Measurements from ENCODE around the gene GYPC. TPM values are rescaled to one million over a fixed set of nuclear protein-coding genes. Genes with fewer than 3 reads are reported as not detected.

The GYPC gene, protein sequence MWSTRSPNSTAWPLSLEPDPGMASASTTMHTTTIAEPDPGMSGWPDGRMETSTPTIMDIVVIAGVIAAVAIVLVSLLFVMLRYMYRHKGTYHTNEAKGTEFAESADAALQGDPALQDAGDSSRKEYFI
- 39.4 to 41.4 TPM (median 39.7 TPM) in 3 replicates for total RNA-seq

DNA sequence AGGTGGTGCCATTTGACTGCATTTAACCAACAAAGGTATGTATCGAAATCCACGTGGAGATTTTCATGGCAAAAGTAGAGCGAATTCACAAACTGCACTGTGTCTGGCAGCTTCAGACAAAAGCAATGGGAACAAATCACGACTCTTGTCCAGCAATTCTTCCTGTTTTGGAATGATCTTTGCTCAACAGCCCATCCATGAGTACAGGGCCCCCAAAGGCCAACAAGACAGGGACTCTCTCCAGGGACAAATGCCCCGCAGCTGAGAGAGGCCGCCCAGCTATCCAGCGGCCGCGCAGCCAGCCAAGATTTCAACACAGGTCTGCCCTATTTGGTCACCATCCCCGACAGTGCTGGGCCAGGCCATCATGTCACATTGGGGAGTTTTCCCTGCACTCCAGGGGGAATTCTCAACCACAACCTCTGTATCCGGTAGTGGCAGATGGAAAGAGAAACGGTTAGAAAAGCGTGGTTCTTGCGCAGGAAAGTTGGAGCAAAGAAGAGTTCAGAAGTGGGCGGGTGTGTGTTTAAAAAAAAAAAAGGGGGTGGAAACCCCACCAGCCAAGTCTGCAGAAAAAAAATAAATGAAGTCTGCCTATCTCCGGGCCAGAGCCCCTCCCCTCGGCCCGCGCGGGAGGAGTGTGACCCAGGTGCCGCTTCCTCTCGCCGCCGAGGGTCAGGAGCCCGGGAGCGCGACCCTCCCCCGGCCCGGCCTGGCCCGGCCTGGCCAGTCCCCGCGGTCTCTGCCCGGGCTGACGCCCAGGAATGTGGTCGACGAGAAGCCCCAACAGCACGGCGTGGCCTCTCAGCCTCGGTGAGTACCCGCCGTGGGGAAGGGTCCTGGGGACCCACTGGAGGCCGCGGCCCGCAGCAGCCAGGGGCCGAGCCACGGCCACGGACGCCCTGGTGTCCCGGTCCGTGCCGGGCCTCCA is at the start of gene GYPC:
TSS of gene GYPC (plus strand) at position 659 of the 931 bp plus-strand sequence. CDS start at position 765, 106 bp downstream.
- Mint-ChIP-seq H3K36me3 (no peaks in the 10 kb centered on the region), H3K27ac (peak within 1 kb of the TSS; percentile 96), H3K27me3 (ENCODE audit: low read depth) (no peaks in the 10 kb centered on the region), H3K9me3 (no peaks in the 10 kb centered on the region), H3K4me3 (peak within 1 kb of the TSS; percentile 91), H3K4me1 (peaks cover 48% of the 10 kb centered on the region)
- DNase-seq (ENCODE audit: low spot score in 2 of 2, unreplicated experiment in 2 of 2) = peak in 1 of 2 experiments; percentile 70
- TF ChIP-seq, protein P1, sequence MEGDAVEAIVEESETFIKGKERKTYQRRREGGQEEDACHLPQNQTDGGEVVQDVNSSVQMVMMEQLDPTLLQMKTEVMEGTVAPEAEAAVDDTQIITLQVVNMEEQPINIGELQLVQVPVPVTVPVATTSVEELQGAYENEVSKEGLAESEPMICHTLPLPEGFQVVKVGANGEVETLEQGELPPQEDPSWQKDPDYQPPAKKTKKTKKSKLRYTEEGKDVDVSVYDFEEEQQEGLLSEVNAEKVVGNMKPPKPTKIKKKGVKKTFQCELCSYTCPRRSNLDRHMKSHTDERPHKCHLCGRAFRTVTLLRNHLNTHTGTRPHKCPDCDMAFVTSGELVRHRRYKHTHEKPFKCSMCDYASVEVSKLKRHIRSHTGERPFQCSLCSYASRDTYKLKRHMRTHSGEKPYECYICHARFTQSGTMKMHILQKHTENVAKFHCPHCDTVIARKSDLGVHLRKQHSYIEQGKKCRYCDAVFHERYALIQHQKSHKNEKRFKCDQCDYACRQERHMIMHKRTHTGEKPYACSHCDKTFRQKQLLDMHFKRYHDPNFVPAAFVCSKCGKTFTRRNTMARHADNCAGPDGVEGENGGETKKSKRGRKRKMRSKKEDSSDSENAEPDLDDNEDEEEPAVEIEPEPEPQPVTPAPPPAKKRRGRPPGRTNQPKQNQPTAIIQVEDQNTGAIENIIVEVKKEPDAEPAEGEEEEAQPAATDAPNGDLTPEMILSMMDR (IDR thresholded peaks at IDR 0.05; ENCODE audit: unreplicated experiment) = no peak

DNA sequence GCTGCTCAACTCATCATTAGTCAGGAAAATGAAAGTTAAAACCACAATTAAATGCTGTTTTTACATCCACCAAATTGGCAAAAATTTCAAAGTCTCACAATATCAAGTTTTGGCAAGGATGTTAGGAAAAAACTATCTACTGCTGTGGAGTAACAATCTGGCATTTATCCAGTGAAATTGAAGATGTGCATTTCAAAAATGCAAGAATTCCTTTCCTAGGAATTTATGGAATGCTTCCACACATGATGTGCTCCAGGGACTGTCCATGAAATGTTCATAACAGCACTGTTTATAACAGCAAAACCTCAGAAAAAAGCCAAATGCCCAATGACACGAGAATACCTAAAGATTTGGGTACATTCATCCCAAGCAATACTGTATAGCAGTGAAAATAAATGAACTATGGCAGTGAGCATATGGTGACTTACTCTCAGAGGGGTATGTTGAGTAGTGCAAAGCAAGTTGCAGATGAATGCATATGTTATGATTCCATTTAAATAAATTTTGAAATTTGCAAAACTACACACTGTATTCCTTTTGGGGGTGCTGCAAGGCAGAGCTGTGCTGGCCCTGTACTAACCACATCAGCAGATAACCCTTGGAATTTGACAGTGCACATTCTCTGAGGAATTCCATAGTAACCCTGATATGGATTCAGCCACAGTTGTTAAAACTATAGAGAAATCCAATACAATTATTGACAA is 41.3 kb upstream of the GYPC start:
- H3K27ac Mint-ChIP-seq = peak overlapping the region; percentile 59
- DNase-seq (ENCODE audit: low spot score in 2 of 2, unreplicated experiment in 2 of 2) = no peak

DNA sequence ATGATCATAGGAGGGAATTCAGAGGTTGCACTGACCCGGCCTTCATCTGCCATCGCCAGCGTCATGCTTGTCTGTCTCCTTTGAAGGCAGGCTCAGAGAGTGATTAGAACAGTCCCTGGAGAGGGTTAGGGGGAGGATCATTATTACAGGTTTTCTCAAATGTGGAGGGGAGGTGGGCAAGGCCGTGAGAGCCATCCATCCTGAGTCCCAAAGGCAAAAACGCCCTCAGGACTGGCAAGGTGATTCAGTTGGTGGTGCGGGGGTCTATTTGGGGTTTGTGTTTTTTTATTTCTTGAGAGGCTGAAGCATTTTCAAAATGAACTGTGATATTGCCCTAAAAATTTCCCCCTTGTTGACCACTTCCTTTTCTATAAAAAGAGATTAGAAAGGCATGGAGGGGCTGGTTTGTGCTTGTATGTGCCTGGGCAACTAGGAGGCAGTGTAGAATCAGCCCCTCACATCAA is 39.3 kb upstream of the GYPC start:
- peaks cover 1% of the 10 kb centered on the region for H3K27me3 Mint-ChIP-seq (ENCODE audit: low read depth)
- no peaks in the 10 kb centered on the region for H3K36me3 Mint-ChIP-seq
- no peak for DNase-seq (ENCODE audit: low spot score in 2 of 2, unreplicated experiment in 2 of 2)
- H3K27ac Mint-ChIP-seq = no peak overlapping the region
- peaks cover 16% of the 10 kb centered on the region for H3K9me3 Mint-ChIP-seq
- H3K4me3 Mint-ChIP-seq = no peak overlapping the region
- TF ChIP-seq, protein P1 (IDR thresholded peaks at IDR 0.05; ENCODE audit: unreplicated experiment) = no peak
- H3K4me1 Mint-ChIP-seq = peaks cover 14% of the 10 kb centered on the region

More for the DNA sequence above, 41.3 kb upstream of the GYPC start:
- Mint-ChIP-seq H3K4me3 (no peak overlapping the region), H3K4me1 (peaks cover 14% of the 10 kb centered on the region), H3K36me3 (no peaks in the 10 kb centered on the region), H3K27me3 (ENCODE audit: low read depth) (no peaks in the 10 kb centered on the region), H3K9me3 (peaks cover 23% of the 10 kb centered on the region)
- TF ChIP-seq, protein P1 (IDR thresholded peaks at IDR 0.05; ENCODE audit: unreplicated experiment) = no peak

DNA sequence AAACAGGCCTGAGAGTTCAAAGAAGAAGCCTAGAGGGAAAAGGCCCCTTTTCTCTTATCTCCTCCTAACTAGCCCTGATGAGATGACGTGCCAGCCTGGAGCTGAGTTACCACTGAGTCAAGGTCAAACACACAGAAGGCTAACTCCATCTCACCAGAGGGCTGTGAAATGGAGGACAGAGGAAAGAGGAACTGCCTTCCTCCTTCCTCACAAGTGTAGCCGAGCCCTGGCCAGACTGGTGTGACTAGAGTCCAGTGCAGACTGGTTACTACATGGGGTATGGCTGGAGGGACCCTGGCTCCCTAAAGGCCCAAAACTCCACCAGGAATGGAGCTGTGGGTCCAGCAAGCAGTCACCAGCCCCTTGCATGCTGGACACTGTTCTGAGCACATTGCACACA is 35.7 kb upstream of the GYPC start:
- Mint-ChIP-seq H3K4me1 (peaks cover 3% of the 10 kb centered on the region), H3K27ac (no peak overlapping the region), H3K36me3 (no peaks in the 10 kb centered on the region), H3K9me3 (peaks cover 4% of the 10 kb centered on the region), H3K27me3 (ENCODE audit: low read depth) (peaks cover 1% of the 10 kb centered on the region), H3K4me3 (no peak overlapping the region)
- TF ChIP-seq, protein P1 (IDR thresholded peaks at IDR 0.05; ENCODE audit: unreplicated experiment) = no peak
- no peak for DNase-seq (ENCODE audit: low spot score in 2 of 2, unreplicated experiment in 2 of 2)

DNA sequence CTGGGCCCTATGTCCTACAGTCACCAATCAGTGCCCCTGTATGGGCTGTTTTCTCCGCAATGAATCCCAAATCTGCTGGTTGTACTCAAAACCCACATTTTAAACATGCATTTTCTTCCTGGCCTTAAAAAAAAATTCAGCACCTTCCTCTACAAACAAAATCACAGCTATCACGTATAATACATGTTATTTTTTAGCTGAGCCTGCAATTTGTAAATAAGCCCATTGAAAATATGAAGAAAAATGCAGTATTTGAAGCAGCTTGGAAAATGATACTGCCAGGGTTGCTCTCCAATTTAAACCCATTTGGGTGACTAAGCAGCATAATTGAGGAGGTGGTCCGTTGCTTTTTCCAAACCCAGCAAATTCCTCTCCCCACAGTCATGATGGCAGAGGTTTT is 33.0 kb upstream of the GYPC start:
- DNase-seq (ENCODE audit: low spot score in 2 of 2, unreplicated experiment in 2 of 2) = no peak
- Mint-ChIP-seq H3K4me3 (no peak overlapping the region), H3K36me3 (no peaks in the 10 kb centered on the region), H3K27me3 (ENCODE audit: low read depth) (peaks cover 1% of the 10 kb centered on the region), H3K27ac (no peak overlapping the region), H3K9me3 (peaks cover 4% of the 10 kb centered on the region), H3K4me1 (peaks cover 9% of the 10 kb centered on the region)
- TF ChIP-seq, protein P1 (IDR thresholded peaks at IDR 0.05; ENCODE audit: unreplicated experiment) = no peak
